Limb (tissue), 2 donors: ENCODE data around the gene DOCK11.
"Not testable (repeated sequence)": the region's sequence is repeated elsewhere in the genome, so short reads cannot be mapped to it uniquely, and the experiment has no call there.

ENCODE experiments used
- DNase-seq, 2 donors: peaks; one replicate each; pipeline ENCODE4 v3.0.0-alpha.2; 2016; ENCODE audit errors: extremely low spot score in 2 of 2

The DOCK11 gene

GRCh38 chrX:118685393-118685792 is 189.8 kb downstream of the DOCK11 start:
- DNase-seq, result no peak

GRCh38 chrX:118688935-118689334 is 193.3 kb downstream of the DOCK11 start:
- no peak for DNase-seq

- DNase-seq, result no peak
Observed at GRCh38 chrX:118693843-118694242, 198.2 kb downstream of the DOCK11 start.

GRCh38 chrX:118694638-118695037 is 199.0 kb downstream of the DOCK11 start:
- no peak for DNase-seq

GRCh38 chrX:118698516-118699170 is 203.0 kb downstream of the DOCK11 start:
- no peak for DNase-seq

- DNase-seq, result no peak
Observed at GRCh38 chrX:118702741-118703140, 207.1 kb downstream of the DOCK11 start.

GRCh38 chrX:118706681-118707080 is 211.1 kb downstream of the DOCK11 start:
- no peak for DNase-seq

- no peak for DNase-seq
Observed at GRCh38 chrX:118714521-118714920, 218.9 kb downstream of the DOCK11 start.

- not testable (repeated sequence) for DNase-seq
Observed at GRCh38 chrX:118715917-118716316, 220.3 kb downstream of the DOCK11 start.

- DNase-seq, result not testable (repeated sequence)
Observed at GRCh38 chrX:118716833-118717232, 221.2 kb downstream of the DOCK11 start.

- DNase-seq, result no peak
Observed at GRCh38 chrX:118717678-118718391, 222.2 kb downstream of the DOCK11 start.

- no peak for DNase-seq
Observed at GRCh38 chrX:118718737-118719136, 223.1 kb downstream of the DOCK11 start.

GRCh38 chrX:118720058-118720707 is 224.6 kb downstream of the DOCK11 start:
- DNase-seq, result no peak

- DNase-seq, result no peak
Observed at GRCh38 chrX:118723376-118723775, 227.8 kb downstream of the DOCK11 start.

GRCh38 chrX:118724365-118724764 is 228.8 kb downstream of the DOCK11 start:
- DNase-seq, result no peak

- no peak for DNase-seq
Observed at GRCh38 chrX:118724775-118725174, 229.2 kb downstream of the DOCK11 start.

GRCh38 chrX:118726396-118726795 is 230.8 kb downstream of the DOCK11 start:
- no peak for DNase-seq

GRCh38 chrX:118726887-118727685 is 231.5 kb downstream of the DOCK11 start, which contains the start of gene IL13RA1:
TSS of gene IL13RA1 (plus strand) at chrX:118727606. CDS start at chrX:118727639, 33 bp downstream.
- DNase-seq, result peak; percentile 75 to 83

- DNase-seq, result peak in 1 of 2 donors; percentile 59
Observed at GRCh38 chrX:118727686-118728339, 232.2 kb downstream of the DOCK11 start.

- no peak for DNase-seq
Observed at GRCh38 chrX:118729042-118729652, 233.5 kb downstream of the DOCK11 start.
